Measurements from ENCODE around the gene RALGAPA1. TPM values are rescaled to one million over a fixed set of nuclear protein-coding genes. Genes with fewer than 3 reads are reported as not detected.

The RALGAPA1 gene
- total and polyA plus RNA-seq, 4 donors, result 4.6 to 38.7 (median 13.4) TPM

DNA sequence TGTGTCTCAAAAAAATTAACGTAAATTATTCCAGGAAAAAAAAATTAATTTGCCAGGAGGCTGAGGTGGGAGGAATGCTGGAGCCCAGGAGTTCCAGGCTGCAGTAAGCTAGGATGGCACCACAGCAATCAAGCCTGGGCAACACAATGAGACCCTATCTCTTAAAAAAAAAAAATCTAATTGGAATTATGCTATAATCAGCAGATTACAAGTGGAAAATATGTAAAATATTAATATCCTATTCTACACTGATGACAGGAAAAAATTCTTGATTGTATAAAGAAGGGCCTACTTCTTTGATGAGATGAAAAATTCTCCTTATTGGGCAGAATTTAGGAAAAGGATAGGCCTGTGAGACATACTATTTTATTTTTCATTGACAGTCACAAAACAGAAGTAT, 114.0 kb downstream of the RALGAPA1 start:
- H3K4me3 ChIP-seq (ENCODE audit: low read depth in 1 of 3, low read length in 3 of 3), result no peak overlapping the region
- no peak overlapping the region for H3K9ac ChIP-seq (ENCODE audit: low read depth in 1 of 2, low read length in 2 of 2)
- H3K4me1 ChIP-seq (ENCODE audit: control insufficient read depth in 4 of 4, insufficient read depth in 4 of 4, low read length in 3 of 4), result peaks cover 0 to 2% (median 0%) of the 10 kb centered on the region in 4 donors
- DNase-seq (ENCODE audit: low spot score), result no peak
- no peaks in the 10 kb centered on the region for H3K27me3 ChIP-seq (ENCODE audit: control insufficient read depth in 4 of 4, insufficient read depth in 4 of 4, low read length in 3 of 4)
- H3K36me3 ChIP-seq (ENCODE audit: control insufficient read depth in 4 of 4, insufficient read depth in 3 of 4, low read depth in 1 of 4, low read length in 3 of 4), result no peaks in the 10 kb centered on the region
- no peaks in the 10 kb centered on the region for H3K9me3 ChIP-seq (ENCODE audit: control insufficient read depth in 4 of 4, low read length in 3 of 4)
- WGBS, result 95% methylated on average over 1 of the region's 1 CpG
- TF ChIP-seq FOXA2 (IDR thresholded peaks at IDR 0.05) (no peak), JUND (IDR thresholded peaks at IDR 0.05) (no peak), FOXA1 (IDR thresholded peaks at IDR 0.05) (no peak), HNF4A (conservative IDR thresholded peaks at IDR 0.05) (no peak), RXRA (IDR thresholded peaks at IDR 0.05) (no peak), RAD21 (IDR thresholded peaks at IDR 0.05) (no peak), YY1 (IDR thresholded peaks at IDR 0.05) (no peak), SP1 (IDR thresholded peaks at IDR 0.05) (no peak), HNF4G (IDR thresholded peaks at IDR 0.05) (no peak), EGR1 (IDR thresholded peaks at IDR 0.05; ENCODE audit: low read depth in 2 of 2) (no peak), GABPA (IDR thresholded peaks at IDR 0.05 in 1 of 2, conservative IDR thresholded peaks at IDR 0.05 in 1 of 2) (no peak)
- TF ChIP-seq, protein P1, sequence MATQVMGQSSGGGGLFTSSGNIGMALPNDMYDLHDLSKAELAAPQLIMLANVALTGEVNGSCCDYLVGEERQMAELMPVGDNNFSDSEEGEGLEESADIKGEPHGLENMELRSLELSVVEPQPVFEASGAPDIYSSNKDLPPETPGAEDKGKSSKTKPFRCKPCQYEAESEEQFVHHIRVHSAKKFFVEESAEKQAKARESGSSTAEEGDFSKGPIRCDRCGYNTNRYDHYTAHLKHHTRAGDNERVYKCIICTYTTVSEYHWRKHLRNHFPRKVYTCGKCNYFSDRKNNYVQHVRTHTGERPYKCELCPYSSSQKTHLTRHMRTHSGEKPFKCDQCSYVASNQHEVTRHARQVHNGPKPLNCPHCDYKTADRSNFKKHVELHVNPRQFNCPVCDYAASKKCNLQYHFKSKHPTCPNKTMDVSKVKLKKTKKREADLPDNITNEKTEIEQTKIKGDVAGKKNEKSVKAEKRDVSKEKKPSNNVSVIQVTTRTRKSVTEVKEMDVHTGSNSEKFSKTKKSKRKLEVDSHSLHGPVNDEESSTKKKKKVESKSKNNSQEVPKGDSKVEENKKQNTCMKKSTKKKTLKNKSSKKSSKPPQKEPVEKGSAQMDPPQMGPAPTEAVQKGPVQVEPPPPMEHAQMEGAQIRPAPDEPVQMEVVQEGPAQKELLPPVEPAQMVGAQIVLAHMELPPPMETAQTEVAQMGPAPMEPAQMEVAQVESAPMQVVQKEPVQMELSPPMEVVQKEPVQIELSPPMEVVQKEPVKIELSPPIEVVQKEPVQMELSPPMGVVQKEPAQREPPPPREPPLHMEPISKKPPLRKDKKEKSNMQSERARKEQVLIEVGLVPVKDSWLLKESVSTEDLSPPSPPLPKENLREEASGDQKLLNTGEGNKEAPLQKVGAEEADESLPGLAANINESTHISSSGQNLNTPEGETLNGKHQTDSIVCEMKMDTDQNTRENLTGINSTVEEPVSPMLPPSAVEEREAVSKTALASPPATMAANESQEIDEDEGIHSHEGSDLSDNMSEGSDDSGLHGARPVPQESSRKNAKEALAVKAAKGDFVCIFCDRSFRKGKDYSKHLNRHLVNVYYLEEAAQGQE (IDR thresholded peaks at IDR 0.05), result no peak
- TF ChIP-seq, protein P2, sequence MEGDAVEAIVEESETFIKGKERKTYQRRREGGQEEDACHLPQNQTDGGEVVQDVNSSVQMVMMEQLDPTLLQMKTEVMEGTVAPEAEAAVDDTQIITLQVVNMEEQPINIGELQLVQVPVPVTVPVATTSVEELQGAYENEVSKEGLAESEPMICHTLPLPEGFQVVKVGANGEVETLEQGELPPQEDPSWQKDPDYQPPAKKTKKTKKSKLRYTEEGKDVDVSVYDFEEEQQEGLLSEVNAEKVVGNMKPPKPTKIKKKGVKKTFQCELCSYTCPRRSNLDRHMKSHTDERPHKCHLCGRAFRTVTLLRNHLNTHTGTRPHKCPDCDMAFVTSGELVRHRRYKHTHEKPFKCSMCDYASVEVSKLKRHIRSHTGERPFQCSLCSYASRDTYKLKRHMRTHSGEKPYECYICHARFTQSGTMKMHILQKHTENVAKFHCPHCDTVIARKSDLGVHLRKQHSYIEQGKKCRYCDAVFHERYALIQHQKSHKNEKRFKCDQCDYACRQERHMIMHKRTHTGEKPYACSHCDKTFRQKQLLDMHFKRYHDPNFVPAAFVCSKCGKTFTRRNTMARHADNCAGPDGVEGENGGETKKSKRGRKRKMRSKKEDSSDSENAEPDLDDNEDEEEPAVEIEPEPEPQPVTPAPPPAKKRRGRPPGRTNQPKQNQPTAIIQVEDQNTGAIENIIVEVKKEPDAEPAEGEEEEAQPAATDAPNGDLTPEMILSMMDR (IDR thresholded peaks at IDR 0.05; ENCODE audit: low read depth, low read length, missing input control), result no peak
- TF ChIP-seq, protein P3, sequence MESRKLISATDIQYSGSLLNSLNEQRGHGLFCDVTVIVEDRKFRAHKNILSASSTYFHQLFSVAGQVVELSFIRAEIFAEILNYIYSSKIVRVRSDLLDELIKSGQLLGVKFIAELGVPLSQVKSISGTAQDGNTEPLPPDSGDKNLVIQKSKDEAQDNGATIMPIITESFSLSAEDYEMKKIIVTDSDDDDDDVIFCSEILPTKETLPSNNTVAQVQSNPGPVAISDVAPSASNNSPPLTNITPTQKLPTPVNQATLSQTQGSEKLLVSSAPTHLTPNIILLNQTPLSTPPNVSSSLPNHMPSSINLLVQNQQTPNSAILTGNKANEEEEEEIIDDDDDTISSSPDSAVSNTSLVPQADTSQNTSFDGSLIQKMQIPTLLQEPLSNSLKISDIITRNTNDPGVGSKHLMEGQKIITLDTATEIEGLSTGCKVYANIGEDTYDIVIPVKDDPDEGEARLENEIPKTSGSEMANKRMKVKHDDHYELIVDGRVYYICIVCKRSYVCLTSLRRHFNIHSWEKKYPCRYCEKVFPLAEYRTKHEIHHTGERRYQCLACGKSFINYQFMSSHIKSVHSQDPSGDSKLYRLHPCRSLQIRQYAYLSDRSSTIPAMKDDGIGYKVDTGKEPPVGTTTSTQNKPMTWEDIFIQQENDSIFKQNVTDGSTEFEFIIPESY (IDR thresholded peaks at IDR 0.05), result no peak
- TF ChIP-seq, protein P4, sequence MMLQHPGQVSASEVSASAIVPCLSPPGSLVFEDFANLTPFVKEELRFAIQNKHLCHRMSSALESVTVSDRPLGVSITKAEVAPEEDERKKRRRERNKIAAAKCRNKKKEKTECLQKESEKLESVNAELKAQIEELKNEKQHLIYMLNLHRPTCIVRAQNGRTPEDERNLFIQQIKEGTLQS (IDR thresholded peaks at IDR 0.05), result no peak
- TF ChIP-seq, protein P5, sequence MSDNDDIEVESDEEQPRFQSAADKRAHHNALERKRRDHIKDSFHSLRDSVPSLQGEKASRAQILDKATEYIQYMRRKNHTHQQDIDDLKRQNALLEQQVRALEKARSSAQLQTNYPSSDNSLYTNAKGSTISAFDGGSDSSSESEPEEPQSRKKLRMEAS (IDR thresholded peaks at IDR 0.05), result no peak
- no peak overlapping the region for H3K27ac ChIP-seq (ENCODE audit: low read depth in 1 of 2, low read length in 2 of 2)

DNA sequence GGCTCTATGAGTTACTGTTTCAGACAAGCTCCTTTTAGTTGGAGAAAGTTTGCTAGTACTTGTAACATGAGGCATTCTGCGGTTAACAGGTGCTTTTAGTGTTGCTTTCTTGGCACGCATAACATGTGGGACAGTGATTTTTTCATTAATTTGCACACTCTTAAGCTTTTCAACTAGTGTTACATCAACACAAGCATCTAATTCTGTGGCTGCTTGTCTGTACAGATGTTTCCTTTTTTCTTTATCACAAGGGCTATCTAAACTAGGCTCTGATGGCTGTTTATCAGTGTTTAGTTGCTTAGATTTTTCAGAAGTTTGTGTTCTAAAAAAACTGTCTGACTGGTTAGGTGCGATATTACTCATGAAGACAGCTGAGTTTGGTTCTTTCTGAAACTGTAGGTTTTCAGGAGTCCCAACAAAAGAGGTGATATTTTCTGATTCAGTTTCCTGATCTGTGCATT, 120.1 kb downstream of the RALGAPA1 start:
- DNase-seq (ENCODE audit: low spot score), result no peak
- no peaks in the 10 kb centered on the region for H3K4me1 ChIP-seq (ENCODE audit: control insufficient read depth in 4 of 4, insufficient read depth in 4 of 4, low read length in 3 of 4)
- no peak overlapping the region for H3K4me3 ChIP-seq (ENCODE audit: low read depth in 1 of 3, low read length in 3 of 3)
- no peak overlapping the region for H3K9ac ChIP-seq (ENCODE audit: low read depth in 1 of 2, low read length in 2 of 2)
- no peak overlapping the region for H3K27ac ChIP-seq (ENCODE audit: low read depth in 1 of 2, low read length in 2 of 2)
- no peaks in the 10 kb centered on the region for H3K27me3 ChIP-seq (ENCODE audit: control insufficient read depth in 4 of 4, insufficient read depth in 4 of 4, low read length in 3 of 4)
- 84% methylated on average over 3 of the region's 3 CpGs for WGBS
- peaks cover 2 to 17% (median 14%) of the 10 kb centered on the region in 4 donors for H3K36me3 ChIP-seq (ENCODE audit: control insufficient read depth in 4 of 4, insufficient read depth in 3 of 4, low read depth in 1 of 4, low read length in 3 of 4)
- no peaks in the 10 kb centered on the region for H3K9me3 ChIP-seq (ENCODE audit: control insufficient read depth in 4 of 4, low read length in 3 of 4)
- no peak for TF ChIP-seq TAF1 (conservative IDR thresholded peaks at IDR 0.05)
- TF ChIP-seq, protein P3 (IDR thresholded peaks at IDR 0.05), result no peak
- TF ChIP-seq, protein P4 (IDR thresholded peaks at IDR 0.05), result no peak
- no peak for TF ChIP-seq JUND (IDR thresholded peaks at IDR 0.05)
- TF ChIP-seq YY1 (IDR thresholded peaks at IDR 0.05), result no peak
- TF ChIP-seq FOXA1 (IDR thresholded peaks at IDR 0.05), result no peak
- TF ChIP-seq, protein P5 (IDR thresholded peaks at IDR 0.05), result no peak
- TF ChIP-seq, protein P1 (IDR thresholded peaks at IDR 0.05), result no peak
- TF ChIP-seq FOXA2 (IDR thresholded peaks at IDR 0.05), result no peak
- TF ChIP-seq HNF4G (IDR thresholded peaks at IDR 0.05), result no peak
- TF ChIP-seq SP1 (IDR thresholded peaks at IDR 0.05), result no peak
